GM18868 (cell line): Measurements from ENCODE around the gene PLCD1.
"Not testable (repeated sequence)": the region's sequence is repeated elsewhere in the genome, so short reads cannot be mapped to it uniquely, and the experiment has no call there.

Experiments
- ATAC-seq: cut with Tn5 transposase; IDR thresholded peaks from one replicate; pipeline ENCODE4 v1.9.1; 2021; ENCODE audit warnings: mild to moderate bottlenecking, moderate library complexity; ENCODE audit not compliant: unreplicated experiment

The PLCD1 gene

GRCh38 chr3:38038447-38038911, 9.0 kb upstream of the PLCD1 start:
- ATAC-seq, result no peak

GRCh38 chr3:38036906-38037305, 7.5 kb upstream of the PLCD1 start:
- no peak for ATAC-seq

GRCh38 chr3:38036286-38036685, 6.8 kb upstream of the PLCD1 start:
- ATAC-seq, result no peak

GRCh38 chr3:38034335-38034734, 4.9 kb upstream of the PLCD1 start:
- not testable (repeated sequence) for ATAC-seq

- ATAC-seq, result not testable (repeated sequence)
Measured at GRCh38 chr3:38033586-38033985, 4.1 kb upstream of the PLCD1 start.

- no peak for ATAC-seq
Measured at GRCh38 chr3:38032328-38032865, 3.0 kb upstream of the PLCD1 start.

- ATAC-seq, result no peak
Measured at GRCh38 chr3:38031022-38031994, 1.9 kb upstream of the PLCD1 start.

GRCh38 chr3:38030126-38031021, 932 bp upstream of the PLCD1 start:
- no peak for ATAC-seq

GRCh38 chr3:38028621-38029361, 651 bp downstream of the PLCD1 start:
- no peak for ATAC-seq

GRCh38 chr3:38027466-38028465, 1.7 kb downstream of the PLCD1 start:
- no peak for ATAC-seq

GRCh38 chr3:38026856-38027255, 2.6 kb downstream of the PLCD1 start:
- ATAC-seq, result no peak

GRCh38 chr3:38022896-38023709, 6.3 kb downstream of the PLCD1 start:
- ATAC-seq, result no peak

- ATAC-seq, result no peak
Measured at GRCh38 chr3:38022301-38022700, 7.1 kb downstream of the PLCD1 start.

GRCh38 chr3:38021196-38021595, 8.2 kb downstream of the PLCD1 start:
- no peak for ATAC-seq

- ATAC-seq, result no peak
Measured at GRCh38 chr3:38020342-38020726, 9.1 kb downstream of the PLCD1 start.

- no peak for ATAC-seq
Measured at GRCh38 chr3:38019658-38020341, 9.6 kb downstream of the PLCD1 start.

- no peak for ATAC-seq
Measured at GRCh38 chr3:38018296-38019266, 10.9 kb downstream of the PLCD1 start.
